ENCODE results near the gene P3H4. TPM values are rescaled to one million over a fixed set of nuclear protein-coding genes. Genes with fewer than 3 reads are reported as not detected.

P3H4 gene
- total RNA-seq (2022; extraction: Qiagen RNA extraction) = 29.4 to 36.0 TPM (median 32.0 TPM) in 5 replicates

GRCh38 chr17:41811549-41812380 lies at the start of gene P3H4:
TSS of gene P3H4 (minus strand) at chr17:41811949. CDS start at chr17:41811915, 34 bp downstream.

GRCh38 chr17:41837761-41838538 lies 26.2 kb upstream of the P3H4 start, which contains the start of gene KLHL10:
TSS of gene KLHL10 (plus strand) at chr17:41837825. CDS start at chr17:41837933, 108 bp downstream.

GRCh38 chr17:41835800-41836549 lies 24.2 kb upstream of the P3H4 start, which contains the start of gene NT5C3B:
TSS of gene NT5C3B (minus strand) at chr17:41836232. CDS start at chr17:41836193, 39 bp downstream.

DNA sequence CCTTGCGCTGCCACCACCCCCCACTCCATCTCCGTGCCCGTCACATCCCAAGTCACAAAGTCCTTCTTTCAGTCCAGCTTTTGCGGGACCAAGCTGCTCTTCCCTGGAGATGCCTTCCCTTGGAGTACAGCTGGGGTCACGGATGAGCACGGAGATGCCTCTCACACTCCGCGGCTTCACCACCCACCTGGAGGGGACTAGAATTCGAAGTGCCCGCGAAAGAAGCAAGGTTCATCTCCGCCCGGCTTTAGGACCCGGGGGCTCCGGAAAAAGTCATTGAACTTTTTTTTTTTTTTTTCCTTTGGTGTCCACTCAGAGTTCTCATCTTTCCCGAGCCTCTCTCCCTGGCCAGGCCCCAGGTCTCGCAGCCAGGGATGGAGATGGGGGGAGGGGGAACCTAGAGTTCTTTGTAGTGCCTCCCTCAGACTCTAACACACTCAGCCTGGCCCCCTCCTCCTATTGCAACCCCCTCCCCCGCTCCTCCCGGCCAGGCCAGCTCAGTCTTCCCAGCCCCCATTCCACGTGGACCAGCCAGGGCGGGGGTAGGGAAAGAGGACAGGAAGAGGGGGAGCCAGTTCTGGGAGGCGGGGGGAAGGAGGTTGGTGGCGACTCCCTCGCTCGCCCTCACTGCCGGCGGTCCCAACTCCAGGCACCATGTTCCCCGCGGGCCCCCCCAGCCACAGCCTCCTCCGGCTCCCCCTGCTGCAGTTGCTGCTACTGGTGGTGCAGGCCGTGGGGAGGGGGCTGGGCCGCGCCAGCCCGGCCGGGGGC lies 817 bp upstream of the P3H4 start, which contains the start of gene FKBP10:
Gene FKBP10 (plus strand): TSS at position 624 of the 771 bp plus-strand sequence. CDS start 31 bp downstream, at position 655.

GRCh38 chr17:41786227-41787020 lies 25.3 kb downstream of the P3H4 start, which contains the start of gene JUP:
TSS of gene JUP (minus strand) at chr17:41786711. CDS start at chr17:41771854, 14,857 bp downstream.

Other genes starting within 250 kb of the P3H4 start
- gene KRT9, start 239.9 kb downstream of the P3H4 start, total RNA-seq (2022; extraction: Qiagen RNA extraction) = not detected in 5 replicates
- gene KRT14, start 225.1 kb downstream of the P3H4 start, total RNA-seq (2022; extraction: Qiagen RNA extraction) = 0.08 to 0.17 TPM (median 0.13 TPM) in 4 of 5 replicates, not detected in the other
- gene KRT16, start 199.2 kb downstream of the P3H4 start, total RNA-seq (2022; extraction: Qiagen RNA extraction) = 0.51 to 1.3 TPM (median 1.1 TPM) in 5 replicates
- gene KRT17, start 187.4 kb downstream of the P3H4 start, total RNA-seq (2022; extraction: Qiagen RNA extraction) = 0.54 to 1.9 TPM (median 0.78 TPM) in 5 replicates
- 1,220 to 1,509 TPM (median 1,323 TPM) in 5 replicates for gene EIF1, start 123.1 kb downstream of the P3H4 start, total RNA-seq (2022; extraction: Qiagen RNA extraction)
- 0.38 to 0.59 TPM in 2 of 5 replicates, not detected in the others for gene GAST, start 99.6 kb downstream of the P3H4 start, total RNA-seq (2022; extraction: Qiagen RNA extraction)
- 1.3 to 1.7 TPM (median 1.4 TPM) in 5 replicates for gene HAP1, start 77.3 kb downstream of the P3H4 start, total RNA-seq (2022; extraction: Qiagen RNA extraction)
- 95.1 to 120 TPM (median 110 TPM) in 5 replicates for gene JUP, start 25.2 kb downstream of the P3H4 start, total RNA-seq (2022; extraction: Qiagen RNA extraction)
- gene FKBP10, start 1.1 kb upstream of the P3H4 start, total RNA-seq (2022; extraction: Qiagen RNA extraction) = 91.4 to 101 TPM (median 101 TPM) in 5 replicates
- 102 to 111 TPM (median 106 TPM) in 5 replicates for gene NT5C3B, start 24.3 kb upstream of the P3H4 start, total RNA-seq (2022; extraction: Qiagen RNA extraction)
- gene KLHL10, start 25.9 kb upstream of the P3H4 start, total RNA-seq (2022; extraction: Qiagen RNA extraction) = 0.05 to 0.25 TPM (median 0.10 TPM) in 3 of 5 replicates, not detected in the others
- gene KLHL11, start 53.5 kb upstream of the P3H4 start, total RNA-seq (2022; extraction: Qiagen RNA extraction) = 2.1 to 5.0 TPM (median 2.9 TPM) in 5 replicates
- 227 to 340 TPM (median 260 TPM) in 5 replicates for gene ACLY, start 107.0 kb upstream of the P3H4 start, total RNA-seq (2022; extraction: Qiagen RNA extraction)
- gene ODAD4, start 118.7 kb upstream of the P3H4 start, total RNA-seq (2022; extraction: Qiagen RNA extraction) = 1.1 to 1.7 TPM (median 1.6 TPM) in 5 replicates
- 64.1 to 67.9 TPM (median 66.6 TPM) in 5 replicates for gene CNP, start 154.8 kb upstream of the P3H4 start, total RNA-seq (2022; extraction: Qiagen RNA extraction)
- 111 to 114 TPM (median 113 TPM) in 5 replicates for gene DNAJC7, start 205.5 kb upstream of the P3H4 start, total RNA-seq (2022; extraction: Qiagen RNA extraction)
- 40.1 to 51.5 TPM (median 44.0 TPM) in 5 replicates for gene NKIRAS2, start 208.1 kb upstream of the P3H4 start, total RNA-seq (2022; extraction: Qiagen RNA extraction)
- gene C17orf113, start 238.7 kb upstream of the P3H4 start, total RNA-seq (2022; extraction: Qiagen RNA extraction) = 0.53 to 0.92 TPM (median 0.73 TPM) in 5 replicates

Data from A549 treated with Hydrocortisone at 1 μM for 4 hours (cell line).